ENCODE results near the gene OR52A1. TPM values are rescaled to one million over a fixed set of nuclear protein-coding genes. Genes with fewer than 3 reads are reported as not detected.

Gene OR52A1
- not detected for polyA plus RNA-seq (2013, experiment 1 of 2)
- polyA plus RNA-seq (2013, experiment 2 of 2) = not detected

DNA sequence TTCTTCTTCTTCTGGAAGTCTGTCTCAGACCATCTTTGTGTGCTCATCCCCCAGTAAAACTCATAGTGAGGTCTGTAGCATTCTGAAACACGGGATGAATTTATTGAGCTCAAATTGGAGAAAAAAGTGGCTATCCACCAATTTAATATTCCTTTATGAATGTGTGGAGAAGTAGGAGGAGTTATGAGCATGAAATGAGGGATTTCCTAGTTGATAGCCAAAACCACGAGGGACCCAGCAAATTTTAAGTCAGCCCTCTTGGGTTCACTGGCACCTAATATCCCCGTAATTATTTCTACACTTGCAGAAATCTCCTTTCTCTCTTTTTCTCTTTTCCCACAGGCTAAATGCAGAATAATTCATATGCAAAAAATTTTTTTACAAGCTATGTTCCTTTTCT, at the start of gene OR52A1:
Gene OR52A1, minus strand, starts transcription at position 101 of the 400 bp plus-strand sequence. CDS start 2,388 bp downstream, outside the sequence.
- Histone ChIP-seq H2AFZ (ENCODE audit: low read length) (no peak within 1 kb of the TSS), H2BK15ac (ENCODE audit: low read length) (no peak within 1 kb of the TSS), H3K36me3 (replicated peaks in 1 of 2; ENCODE audit: control insufficient read depth in 2 of 2, insufficient read depth in 2 of 2, low read length in 2 of 2) (no peaks in the 10 kb centered on the region), H2AK5ac (ENCODE audit: low read depth, low read length) (no peak within 1 kb of the TSS), H4K8ac (ENCODE audit: low read depth, low read length) (no peak within 1 kb of the TSS), H3K9ac (ENCODE audit: low read depth, low read length, poor library complexity) (no peak within 1 kb of the TSS), H3K14ac (ENCODE audit: low read length) (no peak within 1 kb of the TSS), H3K18ac (ENCODE audit: low read length) (no peak within 1 kb of the TSS), H3K4me2 (ENCODE audit: insufficient read depth, low read length, poor library complexity, severe bottlenecking) (no peak within 1 kb of the TSS), H3K23ac (ENCODE audit: low read depth, low read length, poor library complexity) (no peak within 1 kb of the TSS), H2BK5ac (ENCODE audit: low read length) (no peak within 1 kb of the TSS), H3K4me1 (ENCODE audit: control insufficient read depth in 2 of 2, insufficient read depth in 1 of 2, low read depth in 1 of 2, low read length in 2 of 2) (no peaks in the 10 kb centered on the region), H2BK12ac (ENCODE audit: low read length) (no peak within 1 kb of the TSS), H3K27me3 (ENCODE audit: control insufficient read depth in 3 of 3, insufficient read depth in 3 of 3, low read depth in 1 of 3, low read length in 3 of 3) (no peaks in the 10 kb centered on the region), H3K4ac (ENCODE audit: low read length) (no peak within 1 kb of the TSS), H3K9me3 (replicated peaks in 1 of 2; ENCODE audit: control insufficient read depth in 2 of 2, insufficient read depth in 1 of 2, low read depth in 1 of 2, low read length in 2 of 2) (no peaks in the 10 kb centered on the region), H3K79me1 (ENCODE audit: low read depth, low read length) (no peaks in the 10 kb centered on the region), H3K27ac (replicated peaks; ENCODE audit: low read length) (no peak within 1 kb of the TSS), H3K4me3 (ENCODE audit: low read length in 2 of 2) (no peak within 1 kb of the TSS), H4K91ac (ENCODE audit: low read depth, low read length, poor library complexity) (no peak within 1 kb of the TSS), H2BK120ac (ENCODE audit: low read depth, low read length) (no peak within 1 kb of the TSS)
- WGBS, 2 donors (ENCODE audit: extremely low coverage in 2 of 2, insufficient read length in 2 of 2, insufficient replicate concordance in 1 of 2) = no CpG with 5 or more reads among the region's 3 CpGs
- DNase-seq (ENCODE audit: low spot score) = no peak

DNA sequence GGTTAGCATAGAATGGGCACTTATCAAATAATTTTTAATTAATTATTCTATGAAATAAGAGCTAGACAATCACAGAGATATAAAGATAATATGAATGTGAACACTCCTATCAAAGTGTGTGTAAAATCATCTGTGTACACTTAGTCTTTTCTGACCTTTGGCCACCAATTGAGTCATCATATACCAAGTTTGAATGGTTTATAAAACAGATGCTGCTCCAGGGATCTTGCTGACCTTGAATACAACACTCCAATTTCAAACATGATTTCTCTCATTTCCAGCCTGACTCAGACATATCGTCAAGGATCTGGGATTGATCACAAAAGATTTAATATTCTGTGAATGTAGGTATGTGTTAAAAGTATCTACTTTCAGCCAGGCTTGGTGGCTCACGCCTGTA, 48.8 kb upstream of the OR52A1 start:
- H3K9ac ChIP-seq (ENCODE audit: low read depth, low read length, poor library complexity) = no peak overlapping the region
- no CpG with 5 or more reads among the region's 2 CpGs for WGBS, 2 donors (ENCODE audit: extremely low coverage in 2 of 2, insufficient read length in 2 of 2, insufficient replicate concordance in 1 of 2)
- no peak for DNase-seq (ENCODE audit: low spot score)

DNA sequence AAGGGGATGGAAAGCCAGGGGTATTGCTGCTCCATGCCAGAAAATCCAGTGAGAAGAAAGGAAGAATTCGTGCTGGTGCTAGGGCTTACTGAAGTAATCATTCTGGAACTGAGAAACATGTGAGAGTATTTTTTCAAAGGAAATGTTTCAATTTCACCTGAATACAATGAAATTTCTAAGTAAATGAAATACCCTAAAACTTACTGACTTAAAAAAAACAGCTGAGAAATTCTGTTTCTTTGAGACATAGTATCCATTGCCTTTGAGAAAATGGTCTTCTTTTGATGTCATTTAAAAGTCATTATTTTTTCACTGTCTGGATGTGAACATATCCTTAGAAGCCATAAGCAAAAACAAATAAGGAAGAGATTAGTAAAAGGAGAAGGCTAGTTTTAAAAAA, 46.0 kb upstream of the OR52A1 start, which contains the start of gene OR51V1:
Gene OR51V1, minus strand, starts transcription at position 101 of the 400 bp plus-strand sequence. Its CDS starts 0 bp downstream, at position 101.
- H3K9ac ChIP-seq (ENCODE audit: low read depth, low read length, poor library complexity) = no peak within 1 kb of the TSS

More for the DNA sequence above, 48.8 kb upstream of the OR52A1 start:
- no peaks in the 10 kb centered on the region for H3K9me3 ChIP-seq (replicated peaks in 1 of 2; ENCODE audit: control insufficient read depth in 2 of 2, insufficient read depth in 1 of 2, low read depth in 1 of 2, low read length in 2 of 2)
- no peak overlapping the region for H3K23ac ChIP-seq (ENCODE audit: low read depth, low read length, poor library complexity)
- H4K91ac ChIP-seq (ENCODE audit: low read depth, low read length, poor library complexity) = no peak overlapping the region
- H3K4ac ChIP-seq (ENCODE audit: low read length) = no peak overlapping the region
- no peak overlapping the region for H2BK15ac ChIP-seq (ENCODE audit: low read length)
- H3K27me3 ChIP-seq (ENCODE audit: control insufficient read depth in 3 of 3, insufficient read depth in 3 of 3, low read depth in 1 of 3, low read length in 3 of 3) = no peaks in the 10 kb centered on the region
- H2BK12ac ChIP-seq (ENCODE audit: low read length) = no peak overlapping the region
- H3K79me1 ChIP-seq (ENCODE audit: low read depth, low read length) = no peaks in the 10 kb centered on the region
- no peak overlapping the region for H3K14ac ChIP-seq (ENCODE audit: low read length)
- no peak overlapping the region for H3K18ac ChIP-seq (ENCODE audit: low read length)
- no peak overlapping the region for H3K4me2 ChIP-seq (ENCODE audit: insufficient read depth, low read length, poor library complexity, severe bottlenecking)
- no peak overlapping the region for H3K4me3 ChIP-seq (ENCODE audit: low read length in 2 of 2)
- no peak overlapping the region for H2BK5ac ChIP-seq (ENCODE audit: low read length)
- H2AFZ ChIP-seq (ENCODE audit: low read length) = no peak overlapping the region
- no peak overlapping the region for H4K8ac ChIP-seq (ENCODE audit: low read depth, low read length)
- H2BK120ac ChIP-seq (ENCODE audit: low read depth, low read length) = no peak overlapping the region
- H3K27ac ChIP-seq (replicated peaks; ENCODE audit: low read length) = no peak overlapping the region
- H2AK5ac ChIP-seq (ENCODE audit: low read depth, low read length) = no peak overlapping the region
- H3K36me3 ChIP-seq (replicated peaks in 1 of 2; ENCODE audit: control insufficient read depth in 2 of 2, insufficient read depth in 2 of 2, low read length in 2 of 2) = no peaks in the 10 kb centered on the region
- no peaks in the 10 kb centered on the region for H3K4me1 ChIP-seq (ENCODE audit: control insufficient read depth in 2 of 2, insufficient read depth in 1 of 2, low read depth in 1 of 2, low read length in 2 of 2)

GRCh38 chr11:5198285-5198684, 43.7 kb upstream of the OR52A1 start:
- no peak overlapping the region for H2BK15ac ChIP-seq (ENCODE audit: low read length)
- no peak overlapping the region for H2AFZ ChIP-seq (ENCODE audit: low read length)
- H3K14ac ChIP-seq (ENCODE audit: low read length) = no peak overlapping the region
- H3K27ac ChIP-seq (replicated peaks; ENCODE audit: low read length) = no peak overlapping the region
- no peaks in the 10 kb centered on the region for H3K4me1 ChIP-seq (ENCODE audit: control insufficient read depth in 2 of 2, insufficient read depth in 1 of 2, low read depth in 1 of 2, low read length in 2 of 2)
- no peak overlapping the region for H2BK5ac ChIP-seq (ENCODE audit: low read length)
- H4K91ac ChIP-seq (ENCODE audit: low read depth, low read length, poor library complexity) = no peak overlapping the region
- no peaks in the 10 kb centered on the region for H3K27me3 ChIP-seq (ENCODE audit: control insufficient read depth in 3 of 3, insufficient read depth in 3 of 3, low read depth in 1 of 3, low read length in 3 of 3)
- H3K79me1 ChIP-seq (ENCODE audit: low read depth, low read length) = no peaks in the 10 kb centered on the region
- no peak overlapping the region for H3K9ac ChIP-seq (ENCODE audit: low read depth, low read length, poor library complexity)
- H3K18ac ChIP-seq (ENCODE audit: low read length) = no peak overlapping the region
- no peaks in the 10 kb centered on the region for H3K9me3 ChIP-seq (replicated peaks in 1 of 2; ENCODE audit: control insufficient read depth in 2 of 2, insufficient read depth in 1 of 2, low read depth in 1 of 2, low read length in 2 of 2)
- no peak overlapping the region for H3K23ac ChIP-seq (ENCODE audit: low read depth, low read length, poor library complexity)
- no peak overlapping the region for H2BK12ac ChIP-seq (ENCODE audit: low read length)
- no peak overlapping the region for H3K4me3 ChIP-seq (ENCODE audit: low read length in 2 of 2)
- no peak overlapping the region for H3K4me2 ChIP-seq (ENCODE audit: insufficient read depth, low read length, poor library complexity, severe bottlenecking)
- H2BK120ac ChIP-seq (ENCODE audit: low read depth, low read length) = no peak overlapping the region
- no peak overlapping the region for H2AK5ac ChIP-seq (ENCODE audit: low read depth, low read length)
- no peak overlapping the region for H3K4ac ChIP-seq (ENCODE audit: low read length)
- H3K36me3 ChIP-seq (replicated peaks in 1 of 2; ENCODE audit: control insufficient read depth in 2 of 2, insufficient read depth in 2 of 2, low read length in 2 of 2) = no peaks in the 10 kb centered on the region
- no peak overlapping the region for H4K8ac ChIP-seq (ENCODE audit: low read depth, low read length)
- DNase-seq (ENCODE audit: low spot score) = no peak

More for the DNA sequence above, 46.0 kb upstream of the OR52A1 start, which contains the start of gene OR51V1:
- Histone ChIP-seq H2BK120ac (ENCODE audit: low read depth, low read length) (no peak within 1 kb of the TSS), H3K27me3 (ENCODE audit: control insufficient read depth in 3 of 3, insufficient read depth in 3 of 3, low read depth in 1 of 3, low read length in 3 of 3) (no peaks in the 10 kb centered on the region), H3K4me2 (ENCODE audit: insufficient read depth, low read length, poor library complexity, severe bottlenecking) (no peak within 1 kb of the TSS), H2AK5ac (ENCODE audit: low read depth, low read length) (no peak within 1 kb of the TSS), H3K36me3 (replicated peaks in 1 of 2; ENCODE audit: control insufficient read depth in 2 of 2, insufficient read depth in 2 of 2, low read length in 2 of 2) (no peaks in the 10 kb centered on the region), H3K18ac (ENCODE audit: low read length) (no peak within 1 kb of the TSS), H3K4me1 (ENCODE audit: control insufficient read depth in 2 of 2, insufficient read depth in 1 of 2, low read depth in 1 of 2, low read length in 2 of 2) (no peaks in the 10 kb centered on the region), H3K9me3 (replicated peaks in 1 of 2; ENCODE audit: control insufficient read depth in 2 of 2, insufficient read depth in 1 of 2, low read depth in 1 of 2, low read length in 2 of 2) (no peaks in the 10 kb centered on the region), H3K14ac (ENCODE audit: low read length) (no peak within 1 kb of the TSS), H3K4me3 (ENCODE audit: low read length in 2 of 2) (peak within 1 kb of the TSS in 1 of 2 donors; percentile 19), H3K4ac (ENCODE audit: low read length) (no peak within 1 kb of the TSS), H2BK15ac (ENCODE audit: low read length) (no peak within 1 kb of the TSS), H3K27ac (replicated peaks; ENCODE audit: low read length) (no peak within 1 kb of the TSS), H2AFZ (ENCODE audit: low read length) (no peak within 1 kb of the TSS), H4K8ac (ENCODE audit: low read depth, low read length) (no peak within 1 kb of the TSS), H2BK12ac (ENCODE audit: low read length) (no peak within 1 kb of the TSS), H2BK5ac (ENCODE audit: low read length) (no peak within 1 kb of the TSS), H4K91ac (ENCODE audit: low read depth, low read length, poor library complexity) (no peak within 1 kb of the TSS), H3K23ac (ENCODE audit: low read depth, low read length, poor library complexity) (no peak within 1 kb of the TSS), H3K79me1 (ENCODE audit: low read depth, low read length) (no peaks in the 10 kb centered on the region)
- DNase-seq (ENCODE audit: low spot score) = no peak
- WGBS, 2 donors (ENCODE audit: extremely low coverage in 2 of 2, insufficient read length in 2 of 2, insufficient replicate concordance in 1 of 2) = no CpG with 5 or more reads among the region's 1 CpG

Data from neuronal stem cell (in vitro differentiated cells).